GM19468 (cell line): ENCODE measurements around the gene PEPD.

Experiments used
- ATAC-seq: cut with Tn5 transposase; IDR thresholded peaks from one replicate; pipeline ENCODE4 v1.9.1; 2021; ENCODE audit warnings: mild to moderate bottlenecking, moderate library complexity, moderate number of reproducible peaks; ENCODE audit not compliant: unreplicated experiment; ENCODE audit errors: extremely low read depth

PEPD gene

GRCh38 chr19:33377586-33378475 is 143.8 kb downstream of the PEPD start:
- ATAC-seq = no peak

DNA sequence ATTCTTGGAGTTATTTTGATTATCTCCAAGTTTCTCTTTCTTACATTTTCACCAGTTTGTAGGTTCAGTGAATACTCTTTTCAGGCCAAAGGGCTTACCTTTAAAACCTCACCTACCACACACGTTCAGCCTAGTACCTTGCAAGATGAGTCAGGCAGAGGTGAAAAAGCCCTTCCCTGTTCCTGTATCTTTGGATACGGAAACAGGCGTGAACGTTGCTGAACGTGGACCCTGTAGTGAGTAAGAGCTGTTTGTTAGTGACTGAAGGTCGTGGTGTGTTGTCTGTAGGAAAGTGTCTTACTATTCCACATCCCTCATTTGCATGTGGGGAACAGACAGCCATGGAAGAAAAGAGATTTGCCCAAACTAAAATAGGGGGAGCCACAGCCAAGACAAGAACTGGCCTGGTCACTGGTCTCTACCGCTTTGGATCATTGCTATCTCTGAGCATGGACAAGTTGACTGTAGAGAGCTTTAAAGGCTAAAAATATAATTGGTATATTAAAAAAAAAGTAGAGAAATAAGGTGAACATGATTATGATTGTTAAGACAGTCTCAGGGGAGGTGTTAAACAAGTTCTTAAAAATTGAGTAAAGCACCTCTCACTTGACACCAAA is 144.5 kb downstream of the PEPD start:
- ATAC-seq = no peak

GRCh38 chr19:33376423-33376822 is 145.2 kb downstream of the PEPD start:
- ATAC-seq = no peak

GRCh38 chr19:33375837-33376159 is 145.8 kb downstream of the PEPD start:
- no peak for ATAC-seq

DNA sequence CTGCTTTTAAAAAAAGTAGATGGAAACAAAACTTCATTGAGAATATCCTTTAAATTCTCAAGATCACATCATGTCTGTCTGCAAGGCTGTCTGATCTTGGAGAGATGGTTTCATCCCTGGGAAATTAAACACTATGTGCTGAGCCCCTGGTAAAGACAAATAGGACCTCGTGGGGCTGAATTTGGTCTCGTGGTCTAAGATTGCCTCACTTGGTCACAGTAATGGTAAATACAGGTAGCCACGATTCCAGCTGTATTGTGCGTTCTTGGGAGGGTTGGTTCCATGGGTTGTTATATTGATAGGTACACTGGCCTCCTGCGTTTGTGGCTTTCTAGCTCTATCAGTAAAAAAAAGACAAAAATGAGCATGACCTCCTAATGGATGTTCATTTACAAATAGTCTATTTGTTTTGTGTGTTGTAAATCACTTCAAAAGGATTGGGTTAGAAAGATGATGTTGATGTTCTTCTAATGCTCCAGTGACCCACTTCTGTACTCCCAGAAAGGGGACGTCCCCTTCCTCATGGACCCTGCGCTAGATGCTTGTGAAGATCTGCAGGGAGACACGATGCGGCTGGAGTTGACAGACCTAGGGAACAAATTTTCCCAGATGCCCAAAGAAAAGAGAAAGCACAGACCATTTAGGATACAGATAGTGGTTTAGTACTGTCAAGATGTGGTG is 146.3 kb downstream of the PEPD start:
- no peak for ATAC-seq

- ATAC-seq = no peak
These were observed 147.3 kb downstream of the PEPD start for GRCh38 chr19:33374236-33374714.

DNA sequence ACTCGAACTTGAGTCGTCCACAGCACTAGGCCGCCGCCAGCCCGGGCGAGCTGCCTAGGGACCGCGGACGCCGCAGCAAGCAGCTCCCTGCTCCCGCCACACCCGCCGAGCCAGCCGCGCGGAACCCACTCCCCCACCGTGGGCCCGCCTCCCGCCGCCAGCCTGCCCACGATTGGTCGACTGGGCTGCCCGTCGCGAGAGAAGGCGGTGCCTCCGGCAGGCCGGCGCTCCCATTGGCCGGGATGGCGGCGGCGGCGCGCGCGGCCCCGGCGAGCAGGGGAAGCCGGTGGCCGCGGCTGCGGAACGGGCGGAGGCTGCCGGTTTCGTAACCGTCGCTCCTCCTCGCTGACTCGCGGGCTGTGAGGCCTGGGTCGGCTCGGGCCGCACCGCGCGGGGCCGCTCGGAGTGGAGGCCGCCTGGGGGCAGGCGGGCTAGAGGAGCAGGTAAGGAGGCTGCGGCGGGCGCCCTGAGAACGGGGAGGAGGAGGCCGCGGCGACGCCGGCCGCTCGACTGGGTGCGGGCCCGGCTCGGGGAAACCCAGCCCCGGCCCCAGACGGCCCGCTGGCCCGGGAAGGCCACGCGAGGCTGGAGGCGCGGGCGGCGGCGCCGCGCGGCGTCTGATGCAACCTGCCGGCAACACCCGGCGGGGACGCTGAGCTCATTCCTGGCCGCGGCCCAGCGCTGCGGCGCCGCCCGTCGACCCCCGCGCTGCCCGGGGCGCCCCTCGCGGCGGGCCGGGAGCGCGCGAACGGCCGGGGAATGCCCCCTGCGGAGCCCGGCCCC is 147.9 kb downstream of the PEPD start, which contains the start of gene CEBPG:
TSS of gene CEBPG (plus strand) at position 257 of the 783 bp plus-strand sequence. CDS start 5,531 bp downstream, outside the sequence.
- peak; percentile 86 for ATAC-seq

DNA sequence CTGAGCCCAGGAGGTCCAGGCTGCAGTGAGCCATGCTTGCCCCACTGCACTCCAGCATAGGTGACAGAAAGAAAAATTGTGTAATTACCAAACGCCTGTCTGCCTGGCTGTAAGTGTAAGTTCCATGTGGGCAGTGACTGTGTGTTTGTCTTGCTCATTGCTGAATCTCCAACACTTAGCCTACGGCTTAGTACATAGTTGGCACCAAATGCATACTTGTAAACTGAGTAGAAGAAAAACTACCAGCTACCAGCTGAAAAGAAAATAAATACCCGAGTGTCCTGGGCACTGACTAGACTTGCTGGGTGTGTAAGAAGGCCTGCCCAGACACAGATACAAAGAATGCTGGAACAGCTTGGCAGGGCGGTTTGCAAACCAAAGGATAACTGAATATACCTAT is 150.8 kb downstream of the PEPD start:
- no peak for ATAC-seq

- ATAC-seq = no peak
These were observed 153.3 kb downstream of the PEPD start for GRCh38 chr19:33368074-33368864.

GRCh38 chr19:33366897-33367296 is 154.7 kb downstream of the PEPD start:
- ATAC-seq = no peak

- no peak for ATAC-seq
These were observed 155.5 kb downstream of the PEPD start for GRCh38 chr19:33366127-33366526.

- no peak for ATAC-seq
These were observed 155.9 kb downstream of the PEPD start for GRCh38 chr19:33365691-33366090.

GRCh38 chr19:33363476-33363875 is 158.1 kb downstream of the PEPD start:
- ATAC-seq = no peak

GRCh38 chr19:33362508-33363228 is 158.9 kb downstream of the PEPD start:
- ATAC-seq = no peak

GRCh38 chr19:33359581-33359980 is 162.0 kb downstream of the PEPD start:
- no peak for ATAC-seq

DNA sequence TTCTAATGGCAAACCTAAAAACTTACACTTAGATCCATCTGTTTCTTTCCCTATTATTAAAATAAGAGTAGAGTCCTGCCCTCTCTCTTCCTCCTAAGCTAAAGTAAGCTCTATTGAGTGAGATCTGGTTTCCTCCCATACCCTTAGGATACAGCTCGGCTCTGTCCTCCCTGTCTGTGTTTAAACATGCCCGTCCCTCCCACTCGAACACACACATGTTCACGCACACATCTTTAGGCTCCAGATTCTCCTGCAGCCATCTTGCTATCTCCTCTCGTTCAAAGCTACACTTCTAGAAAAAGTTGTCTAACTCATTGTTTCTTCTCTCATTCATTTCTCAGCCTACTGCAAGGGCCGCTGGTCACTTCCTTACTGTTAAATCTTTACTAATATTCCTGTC is 163.2 kb downstream of the PEPD start:
- ATAC-seq = no peak

GRCh38 chr19:33357556-33357955 is 164.0 kb downstream of the PEPD start:
- no peak for ATAC-seq

GRCh38 chr19:33355535-33355934 is 166.1 kb downstream of the PEPD start:
- no peak for ATAC-seq
